Activated naive CD8-positive, alpha-beta T cell treated with anti-CD3 and anti-CD28 coated beads for 36 hours (primary cell): ENCODE results near the gene DHCR7. TPM values are rescaled to one million over a fixed set of nuclear protein-coding genes. Genes with fewer than 3 reads are reported as not detected.

Experiments
- DNase-seq: peaks from one replicate; pipeline ENCODE4 v3.0.0; 2021
- H3K27ac Mint-ChIP-seq: one replicate; pipeline ENCODE4 v1.8.0; 2022; ENCODE audit warnings: mild to moderate bottlenecking, moderate library complexity, mixed read lengths
- H3K27me3 Mint-ChIP-seq: one replicate; pipeline ENCODE4 v1.8.0; 2022; ENCODE audit warnings: mild to moderate bottlenecking, mixed read lengths
- H3K36me3 Mint-ChIP-seq: one replicate; pipeline ENCODE4 v1.8.0; 2021; ENCODE audit warnings: mild to moderate bottlenecking, mixed read lengths
- H3K4me1 Mint-ChIP-seq: one replicate; pipeline ENCODE4 v1.8.0; 2021; ENCODE audit warnings: mixed read lengths
- H3K4me3 Mint-ChIP-seq: one replicate; pipeline ENCODE4 v1.8.0; 2022; ENCODE audit warnings: mild to moderate bottlenecking, moderate library complexity, mixed read lengths
- H3K9me3 Mint-ChIP-seq: one replicate; pipeline ENCODE4 v1.8.0; 2022; ENCODE audit warnings: mixed read lengths
- total RNA-seq, 2 experiments: library from RNA; stranded (reverse); gene quantifications; one replicate each; pipeline ENCODE4 v1.2.3, GENCODE V29; 2021

Gene DHCR7
- total RNA-seq, 2 experiments from 2014 or later: 77.2 to 87.3 TPM

- H3K27ac Mint-ChIP-seq: no peak overlapping the region
- H3K4me3 Mint-ChIP-seq: no peak overlapping the region
- H3K4me1 Mint-ChIP-seq: peaks cover 9% of the 10 kb centered on the region
- no peaks in the 10 kb centered on the region for H3K9me3 Mint-ChIP-seq
- DNase-seq: no peak
- peaks cover 41% of the 10 kb centered on the region for H3K36me3 Mint-ChIP-seq
- no peaks in the 10 kb centered on the region for H3K27me3 Mint-ChIP-seq
Observed at GRCh38 chr11:71483692-71484091, 35.5 kb upstream of the DHCR7 start.

GRCh38 chr11:71482746-71483364 is 34.7 kb upstream of the DHCR7 start:
- Mint-ChIP-seq H3K27me3 (no peaks in the 10 kb centered on the region), H3K9me3 (no peaks in the 10 kb centered on the region), H3K36me3 (peaks cover 36% of the 10 kb centered on the region), H3K27ac (no peak overlapping the region), H3K4me1 (peaks cover 1% of the 10 kb centered on the region), H3K4me3 (no peak overlapping the region)
- no peak for DNase-seq

DNA sequence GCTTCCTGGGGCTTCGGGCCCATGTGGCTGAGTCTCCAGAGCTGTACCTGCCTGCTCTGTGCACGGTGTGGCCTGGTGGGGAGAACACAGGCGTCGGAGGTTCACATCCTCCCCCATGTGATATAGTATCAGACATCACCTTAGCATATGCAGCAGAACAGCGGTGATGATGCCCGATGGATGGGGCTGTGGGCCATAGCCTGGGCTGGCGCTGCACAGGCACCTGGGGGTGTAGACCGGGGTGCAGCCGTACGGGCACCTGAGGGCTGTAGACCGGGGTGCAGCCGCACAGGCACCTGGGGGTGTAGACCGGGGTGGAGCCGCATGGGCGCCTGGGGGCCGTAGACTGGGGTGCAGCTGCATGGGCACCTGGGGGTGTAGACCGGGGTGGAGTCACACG is 34.0 kb upstream of the DHCR7 start:
- no peak overlapping the region for H3K4me3 Mint-ChIP-seq
- no peaks in the 10 kb centered on the region for H3K4me1 Mint-ChIP-seq
- H3K27ac Mint-ChIP-seq: no peak overlapping the region
- no peaks in the 10 kb centered on the region for H3K27me3 Mint-ChIP-seq
- H3K36me3 Mint-ChIP-seq: peaks cover 38% of the 10 kb centered on the region
- no peaks in the 10 kb centered on the region for H3K9me3 Mint-ChIP-seq
- no peak for DNase-seq

DNA sequence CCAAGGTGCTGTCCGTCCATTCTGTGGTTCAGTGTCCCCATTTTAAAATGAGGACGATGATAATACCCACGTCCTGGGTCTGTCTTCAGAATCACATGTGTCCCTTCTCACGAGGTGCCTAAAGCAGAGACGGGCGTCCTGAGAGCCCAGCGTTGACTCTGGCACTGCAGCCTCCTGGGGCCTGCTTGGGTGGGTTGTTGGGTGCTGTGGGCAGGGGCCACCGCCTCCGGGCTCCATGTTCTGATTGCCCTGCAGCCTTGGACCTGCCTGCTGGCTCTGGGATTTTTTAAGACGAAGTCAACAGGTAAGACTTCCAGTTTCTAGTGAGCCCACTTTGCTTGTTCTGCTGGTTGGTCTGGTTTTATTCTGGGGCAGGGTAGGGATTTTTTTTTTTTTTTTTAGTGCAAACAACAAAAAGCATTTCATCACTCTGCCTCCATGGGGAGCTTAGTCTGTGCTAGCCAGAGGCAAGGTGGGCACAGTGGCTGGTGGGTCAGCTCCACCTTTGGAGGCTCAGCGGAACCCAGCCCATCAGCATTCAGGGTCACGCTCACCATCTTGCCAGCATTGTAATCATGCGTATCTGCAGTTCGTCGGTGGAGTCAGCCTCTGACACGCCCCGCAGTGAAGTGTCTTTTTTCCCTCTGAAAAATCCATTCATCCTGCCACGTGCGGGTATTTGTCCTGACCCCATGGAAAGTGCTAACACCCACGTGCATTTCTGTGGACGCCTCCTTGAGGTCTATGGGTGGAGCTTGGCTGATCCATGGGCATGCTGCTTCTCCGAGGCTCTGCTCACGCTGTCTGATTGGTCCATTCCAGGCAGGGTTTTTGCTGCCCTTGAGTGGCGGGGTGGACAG is 33.1 kb upstream of the DHCR7 start:
- no peak for DNase-seq
- H3K4me3 Mint-ChIP-seq: no peak overlapping the region
- no peaks in the 10 kb centered on the region for H3K4me1 Mint-ChIP-seq
- H3K9me3 Mint-ChIP-seq: no peaks in the 10 kb centered on the region
- H3K27me3 Mint-ChIP-seq: no peaks in the 10 kb centered on the region
- H3K27ac Mint-ChIP-seq: no peak overlapping the region
- H3K36me3 Mint-ChIP-seq: peaks cover 34% of the 10 kb centered on the region

- Mint-ChIP-seq H3K4me1 (no peaks in the 10 kb centered on the region), H3K27me3 (no peaks in the 10 kb centered on the region), H3K4me3 (no peak overlapping the region), H3K9me3 (no peaks in the 10 kb centered on the region), H3K36me3 (peaks cover 20% of the 10 kb centered on the region), H3K27ac (no peak overlapping the region)
- DNase-seq: no peak
Observed at GRCh38 chr11:71478528-71478840, 30.3 kb upstream of the DHCR7 start.

GRCh38 chr11:71477641-71478527 is 29.7 kb upstream of the DHCR7 start:
- no peak overlapping the region for H3K27ac Mint-ChIP-seq
- H3K27me3 Mint-ChIP-seq: no peaks in the 10 kb centered on the region
- H3K4me1 Mint-ChIP-seq: no peaks in the 10 kb centered on the region
- peaks cover 15% of the 10 kb centered on the region for H3K36me3 Mint-ChIP-seq
- H3K4me3 Mint-ChIP-seq: no peak overlapping the region
- no peak for DNase-seq
- no peaks in the 10 kb centered on the region for H3K9me3 Mint-ChIP-seq

DNA sequence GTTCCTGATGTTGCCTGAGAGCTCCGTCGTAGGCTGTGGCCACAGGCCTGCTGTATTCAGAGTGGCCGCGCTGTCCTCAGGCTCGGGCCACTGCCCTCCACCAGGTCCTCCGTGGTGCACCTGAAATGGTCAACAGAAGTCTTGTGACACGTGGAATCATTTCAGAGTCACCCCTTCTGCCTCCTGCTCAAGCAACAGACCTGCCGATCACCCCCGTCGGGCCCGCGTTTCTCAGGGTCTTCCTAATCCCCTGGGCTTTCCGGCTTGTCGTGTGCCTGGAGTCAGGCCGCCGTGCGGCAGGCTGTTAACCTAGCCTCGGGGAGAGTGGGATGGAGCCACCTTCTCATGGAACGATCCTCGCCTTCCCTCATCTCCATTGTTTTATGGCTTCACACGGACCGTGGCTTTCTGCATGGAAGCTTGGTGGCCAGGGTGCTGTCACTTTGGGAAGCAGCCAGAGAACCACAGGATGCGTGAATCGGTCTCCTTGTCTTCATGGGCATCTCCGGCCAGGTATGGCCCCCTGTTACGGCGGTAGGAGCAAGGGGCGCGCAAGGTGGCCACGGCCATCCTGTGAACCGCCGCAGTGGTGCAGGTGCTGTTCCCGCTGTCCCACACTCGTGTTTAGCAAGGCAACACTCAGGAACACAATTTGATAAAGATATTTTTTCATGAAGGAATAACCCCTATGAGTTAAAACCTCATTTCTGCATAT is 28.9 kb upstream of the DHCR7 start:
- H3K9me3 Mint-ChIP-seq: no peaks in the 10 kb centered on the region
- H3K36me3 Mint-ChIP-seq: peaks cover 15% of the 10 kb centered on the region
- no peak for DNase-seq
- H3K27ac Mint-ChIP-seq: no peak overlapping the region
- H3K4me3 Mint-ChIP-seq: no peak overlapping the region
- H3K4me1 Mint-ChIP-seq: no peaks in the 10 kb centered on the region
- H3K27me3 Mint-ChIP-seq: no peaks in the 10 kb centered on the region

DNA sequence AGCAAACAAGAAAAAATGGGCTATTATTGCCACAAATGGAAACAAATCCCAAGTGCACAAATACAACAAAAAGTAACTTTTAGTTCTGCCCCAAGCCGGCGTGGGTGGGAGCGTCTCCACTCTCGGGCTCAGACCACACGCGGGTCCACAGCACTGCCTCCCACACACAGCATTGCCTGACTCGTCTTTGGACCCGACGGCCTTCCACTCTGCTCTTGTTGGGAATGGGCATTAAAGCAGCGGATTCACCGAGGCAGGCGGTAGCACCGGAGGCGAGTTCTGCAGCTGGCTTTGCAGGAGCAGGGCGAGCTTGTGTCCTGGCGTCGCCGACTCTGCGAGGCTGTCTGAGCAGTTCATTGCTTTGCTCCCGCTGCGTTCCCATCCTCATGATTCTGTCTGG is 27.8 kb upstream of the DHCR7 start:
- Mint-ChIP-seq H3K4me1 (no peaks in the 10 kb centered on the region), H3K36me3 (peaks cover 10% of the 10 kb centered on the region), H3K4me3 (no peak overlapping the region), H3K27me3 (no peaks in the 10 kb centered on the region), H3K9me3 (no peaks in the 10 kb centered on the region), H3K27ac (no peak overlapping the region)
- DNase-seq: no peak

GRCh38 chr11:71474771-71475483 is 26.7 kb upstream of the DHCR7 start:
- no peak overlapping the region for H3K27ac Mint-ChIP-seq
- H3K4me3 Mint-ChIP-seq: no peak overlapping the region
- H3K36me3 Mint-ChIP-seq: peaks cover 10% of the 10 kb centered on the region
- no peaks in the 10 kb centered on the region for H3K9me3 Mint-ChIP-seq
- H3K27me3 Mint-ChIP-seq: no peaks in the 10 kb centered on the region
- no peak for DNase-seq
- no peaks in the 10 kb centered on the region for H3K4me1 Mint-ChIP-seq

- Mint-ChIP-seq H3K36me3 (peaks cover 10% of the 10 kb centered on the region), H3K27ac (no peak overlapping the region)
Observed at GRCh38 chr11:71474141-71474770, 26.1 kb upstream of the DHCR7 start.

DNA sequence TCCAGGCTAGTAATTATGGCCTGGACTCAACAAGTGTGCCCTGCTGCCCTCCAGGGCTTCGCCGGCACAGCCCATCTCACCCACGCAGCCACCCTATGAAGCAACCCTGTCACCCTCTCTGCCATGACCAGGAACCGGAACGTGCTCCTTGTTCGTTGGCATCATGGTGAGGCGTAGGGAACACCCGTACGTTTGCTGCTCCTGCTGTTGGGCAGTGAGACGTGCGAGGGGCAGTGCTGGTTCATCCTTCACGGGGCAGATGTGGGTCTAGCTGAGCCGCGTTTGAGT is 25.5 kb upstream of the DHCR7 start:
- no peak for DNase-seq

More at GRCh38 chr11:71474141-71474770, 26.1 kb upstream of the DHCR7 start:
- Mint-ChIP-seq H3K4me3 (no peak overlapping the region), H3K9me3 (no peaks in the 10 kb centered on the region), H3K27me3 (no peaks in the 10 kb centered on the region), H3K4me1 (no peaks in the 10 kb centered on the region)
- no peak for DNase-seq

GRCh38 chr11:71472941-71473792 is 25.0 kb upstream of the DHCR7 start:
- DNase-seq: no peak
- Mint-ChIP-seq H3K4me3 (no peak overlapping the region), H3K27ac (no peak overlapping the region), H3K9me3 (no peaks in the 10 kb centered on the region), H3K36me3 (peaks cover 17% of the 10 kb centered on the region), H3K27me3 (no peaks in the 10 kb centered on the region), H3K4me1 (no peaks in the 10 kb centered on the region)

More for the DNA sequence above, 25.5 kb upstream of the DHCR7 start:
- no peaks in the 10 kb centered on the region for H3K4me1 Mint-ChIP-seq
- H3K36me3 Mint-ChIP-seq: peaks cover 15% of the 10 kb centered on the region
- no peak overlapping the region for H3K27ac Mint-ChIP-seq
- no peaks in the 10 kb centered on the region for H3K9me3 Mint-ChIP-seq
- no peak overlapping the region for H3K4me3 Mint-ChIP-seq
- no peaks in the 10 kb centered on the region for H3K27me3 Mint-ChIP-seq

GRCh38 chr11:71472357-71472885 is 24.2 kb upstream of the DHCR7 start:
- Mint-ChIP-seq H3K4me3 (no peak overlapping the region), H3K27me3 (no peaks in the 10 kb centered on the region), H3K9me3 (no peaks in the 10 kb centered on the region), H3K4me1 (no peaks in the 10 kb centered on the region), H3K36me3 (peaks cover 19% of the 10 kb centered on the region), H3K27ac (no peak overlapping the region)
- DNase-seq: no peak
